Panc1 (cell line): Measurements from ENCODE around the gene CCAR1.

Experiments used
- CTCF ChIP-seq: fragments of 450-650 bp; IDR thresholded peaks from 2 replicates; pipeline ENCODE4 v1.5.1; 2017; ENCODE audit warnings: mild to moderate bottlenecking
- POLR2AphosphoS5 ChIP-seq: IDR thresholded peaks from 2 replicates; pipeline ENCODE4 v1.6.1; 2012; ENCODE audit warnings: mild to moderate bottlenecking, low read depth, low read length, moderate library complexity
- TCF7L2 ChIP-seq: IDR thresholded peaks from 2 replicates; pipeline ENCODE4 v1.6.1; 2011; ENCODE audit warnings: mild to moderate bottlenecking, low read depth, low read length, inconsistent platforms

GRCh38 chr10:68832601-68833000 lies 111.6 kb downstream of the CCAR1 start:
- TF ChIP-seq CTCF (no peak), TCF7L2 (no peak), POLR2AphosphoS5 (no peak)
